ENCODE data around the gene FOS.

- TF ChIP-seq EZH2 (IDR thresholded peaks at IDR 0.05; ENCODE audit: borderline replicate concordance, low read length): no peak
- no peak for TF ChIP-seq CTCF (conservative IDR thresholded peaks at IDR 0.05 in 1 of 2, IDR thresholded peaks at IDR 0.05 in 1 of 2; ENCODE audit: extremely low read depth in 1 of 2, insufficient read depth in 1 of 2, low read depth in 1 of 2, low read length in 2 of 2)
These were observed 1.7 kb downstream of the FOS start for GRCh38 chr14:75280291-75280830.

Data from mammary epithelial cell (primary cell).